CD4-positive, alpha-beta T cell treated with Interleukin-15 for 4 hours (primary cell): ENCODE results near the gene CHAF1A.

Experiments used
- DNase-seq: peaks from one replicate; pipeline ENCODE4 v3.0.0-alpha.2; 2020; ENCODE audit warnings: low spot score

The CHAF1A gene

GRCh38 chr19:4442819-4443146 lies 40.3 kb downstream of the CHAF1A start:
- DNase-seq, result no peak

- DNase-seq, result no peak
These were observed 40.7 kb downstream of the CHAF1A start for GRCh38 chr19:4443188-4443587.

- DNase-seq, result no peak
These were observed 41.7 kb downstream of the CHAF1A start for GRCh38 chr19:4443966-4444764.

- no peak for DNase-seq
These were observed 42.6 kb downstream of the CHAF1A start for GRCh38 chr19:4444765-4445741.

GRCh38 chr19:4445963-4446703 lies 43.7 kb downstream of the CHAF1A start:
- DNase-seq, result no peak

- DNase-seq, result no peak
These were observed 44.3 kb downstream of the CHAF1A start for GRCh38 chr19:4446704-4447200.

GRCh38 chr19:4447327-4448146 lies 45.1 kb downstream of the CHAF1A start:
- DNase-seq, result no peak

GRCh38 chr19:4448147-4448985 lies 45.9 kb downstream of the CHAF1A start:
- no peak for DNase-seq

- DNase-seq, result no peak
These were observed 46.7 kb downstream of the CHAF1A start for GRCh38 chr19:4449022-4449638.

- no peak for DNase-seq
These were observed 47.2 kb downstream of the CHAF1A start for GRCh38 chr19:4449639-4450028.

- DNase-seq, result no peak
These were observed 50.0 kb downstream of the CHAF1A start for GRCh38 chr19:4452230-4452990.

- no peak for DNase-seq
These were observed 51.1 kb downstream of the CHAF1A start for GRCh38 chr19:4453232-4454179.

GRCh38 chr19:4454747-4455718 lies 52.6 kb downstream of the CHAF1A start:
- DNase-seq, result no peak

GRCh38 chr19:4455719-4456475 lies 53.5 kb downstream of the CHAF1A start:
- DNase-seq, result no peak

- no peak for DNase-seq
These were observed 54.0 kb downstream of the CHAF1A start for GRCh38 chr19:4456476-4456842.
